A673 (cell line): ENCODE results near the gene PCDHB14.
"Not testable (repeated sequence)": the region's sequence is repeated elsewhere in the genome, so short reads cannot be mapped to it uniquely, and the experiment has no call there.

Source experiments
- CTCF ChIP-seq: fragments of 300-800, 200-600 bp; sonication (generic); conservative IDR thresholded peaks from 2 replicates; pipeline ENCODE4 v1.5.1; 2017; ENCODE audit warnings: low read depth, mild to moderate bottlenecking, antibody characterized with exemption, low read length, moderate library complexity, mixed read lengths
- EZH2 ChIP-seq: fragments of 200-600 bp; sonication (generic); IDR thresholded peaks from 2 replicates; pipeline ENCODE4 v1.6.1; 2017; ENCODE audit warnings: borderline replicate concordance, low read depth, mild to moderate bottlenecking, mixed read lengths, antibody characterized with exemption, low read length; ENCODE audit not compliant: poor library complexity, severe bottlenecking

GRCh38 chr5:141213656-141214339, 9.3 kb upstream of the PCDHB14 start, which contains the start of gene PCDHB13:
- TF ChIP-seq CTCF, result peak; percentile 37
- TF ChIP-seq EZH2, result not testable (repeated sequence)
